Parathyroid adenoma (tissue), 2 donors: Measurements from ENCODE around the gene NFYC.

Experiments
- H2AFZ ChIP-seq: fragments of 300-600 bp; sonication (generic); one replicate; pipeline ENCODE4 v1.7.0; 2017; ENCODE audit warnings: antibody characterized with exemption, mild to moderate bottlenecking
- H3K27ac ChIP-seq: fragments of 300-600 bp; sonication (generic); one replicate; pipeline ENCODE4 v1.7.0; 2017
- H3K27me3 ChIP-seq: fragments of 300-600 bp; sonication (generic); one replicate; pipeline ENCODE4 v1.7.0; 2017; ENCODE audit warnings: low read length; ENCODE audit not compliant: control insufficient read depth, insufficient read depth
- H3K36me3 ChIP-seq: fragments of 300-600 bp; sonication (generic); one replicate; pipeline ENCODE4 v1.7.0; 2017; ENCODE audit warnings: low read length; ENCODE audit not compliant: control insufficient read depth, insufficient read depth
- H3K4me1 ChIP-seq: fragments of 300-600 bp; sonication (generic); one replicate; pipeline ENCODE4 v1.7.0; 2017; ENCODE audit warnings: control low read depth
- H3K4me2 ChIP-seq: fragments of 300-600 bp; sonication (generic); one replicate; pipeline ENCODE4 v1.7.0; 2017; ENCODE audit warnings: low read length
- H3K4me3 ChIP-seq: fragments of 300-600 bp; sonication (generic); one replicate; pipeline ENCODE4 v1.7.0; 2017; ENCODE audit warnings: low read depth, low read length
- H3K79me2 ChIP-seq: fragments of 300-600 bp; sonication (generic); one replicate; pipeline ENCODE4 v1.7.0; 2017; ENCODE audit warnings: control low read depth
- H3K9ac ChIP-seq: fragments of 300-600 bp; sonication (generic); one replicate; pipeline ENCODE4 v1.7.0; 2017; ENCODE audit warnings: mild to moderate bottlenecking
- H3K9me3 ChIP-seq: fragments of 300-600 bp; sonication (generic); one replicate; pipeline ENCODE4 v1.7.0; 2017; ENCODE audit warnings: low read length; ENCODE audit not compliant: control insufficient read depth
- CTCF ChIP-seq: fragments of 300-600 bp; sonication (generic); IDR thresholded peaks from one replicate; pipeline ENCODE4 v1.7.0; 2017; ENCODE audit warnings: antibody characterized with exemption, mild to moderate bottlenecking
- donor health status: primary hyperparathyroidism.

NFYC gene

GRCh38 chr1:40773748-40774265 lies 82.3 kb downstream of the NFYC start:
- Histone ChIP-seq H3K27ac (no peak overlapping the region), H2AFZ (no peak overlapping the region), H3K9me3 (no peaks in the 10 kb centered on the region), H3K79me2 (no peaks in the 10 kb centered on the region), H3K36me3 (no peaks in the 10 kb centered on the region), H3K27me3 (no peaks in the 10 kb centered on the region), H3K9ac (no peak overlapping the region), H3K4me2 (no peak overlapping the region), H3K4me1 (no peaks in the 10 kb centered on the region), H3K4me3 (no peak overlapping the region)
- no peak for TF ChIP-seq CTCF

- H3K4me3 ChIP-seq, result no peak overlapping the region
- H3K27ac ChIP-seq, result no peak overlapping the region
- H3K36me3 ChIP-seq, result no peaks in the 10 kb centered on the region
- no peaks in the 10 kb centered on the region for H3K9me3 ChIP-seq
- no peak overlapping the region for H3K9ac ChIP-seq
- H3K4me1 ChIP-seq, result no peaks in the 10 kb centered on the region
- no peak overlapping the region for H2AFZ ChIP-seq
- no peak overlapping the region for H3K4me2 ChIP-seq
- H3K79me2 ChIP-seq, result no peaks in the 10 kb centered on the region
- peak; percentile 60 for TF ChIP-seq CTCF
- H3K27me3 ChIP-seq, result no peaks in the 10 kb centered on the region
Observed at GRCh38 chr1:40774266-40774998, 82.9 kb downstream of the NFYC start.

GRCh38 chr1:40776236-40777072 lies 85.0 kb downstream of the NFYC start:
- Histone ChIP-seq H3K4me2 (no peak overlapping the region), H3K4me1 (no peaks in the 10 kb centered on the region), H3K27ac (no peak overlapping the region), H3K36me3 (no peaks in the 10 kb centered on the region), H2AFZ (no peak overlapping the region), H3K4me3 (no peak overlapping the region), H3K27me3 (no peaks in the 10 kb centered on the region), H3K9me3 (no peaks in the 10 kb centered on the region), H3K9ac (no peak overlapping the region), H3K79me2 (no peaks in the 10 kb centered on the region)
- TF ChIP-seq CTCF, result no peak

- no peaks in the 10 kb centered on the region for H3K79me2 ChIP-seq
- no peaks in the 10 kb centered on the region for H3K27me3 ChIP-seq
- no peak overlapping the region for H3K9ac ChIP-seq
- H3K9me3 ChIP-seq, result no peaks in the 10 kb centered on the region
- no peaks in the 10 kb centered on the region for H3K4me1 ChIP-seq
- no peak overlapping the region for H2AFZ ChIP-seq
- no peak overlapping the region for H3K4me2 ChIP-seq
- no peak for TF ChIP-seq CTCF
- H3K4me3 ChIP-seq, result no peak overlapping the region
- no peak overlapping the region for H3K27ac ChIP-seq
- H3K36me3 ChIP-seq, result no peaks in the 10 kb centered on the region
Observed at GRCh38 chr1:40777224-40777970, 85.9 kb downstream of the NFYC start.
